Esophagus muscularis mucosa (tissue), 3 donors: ENCODE data around the gene BRINP1.

Source experiments
- POLR2A ChIP-seq: fragments of 450-650 bp; IDR thresholded peaks from one replicate; pipeline ENCODE4 v1.6.1; 2017; ENCODE audit warnings: antibody characterized with exemption, moderate library complexity, mild to moderate bottlenecking, low read depth
- TF ChIP-seq, protein P1 (sequence below), 3 experiments: fragments of 200-600 bp in 2 of 3; fragments of 450-650 bp in 1 of 3; sonication (generic) in 2 of 3; IDR thresholded peaks; one replicate each; pipeline ENCODE4 v1.5.1; 2017 to 2019; ENCODE audit warnings: antibody characterized with exemption in 3 of 3, mild to moderate bottlenecking in 2 of 3, moderate library complexity in 1 of 3

DNA sequence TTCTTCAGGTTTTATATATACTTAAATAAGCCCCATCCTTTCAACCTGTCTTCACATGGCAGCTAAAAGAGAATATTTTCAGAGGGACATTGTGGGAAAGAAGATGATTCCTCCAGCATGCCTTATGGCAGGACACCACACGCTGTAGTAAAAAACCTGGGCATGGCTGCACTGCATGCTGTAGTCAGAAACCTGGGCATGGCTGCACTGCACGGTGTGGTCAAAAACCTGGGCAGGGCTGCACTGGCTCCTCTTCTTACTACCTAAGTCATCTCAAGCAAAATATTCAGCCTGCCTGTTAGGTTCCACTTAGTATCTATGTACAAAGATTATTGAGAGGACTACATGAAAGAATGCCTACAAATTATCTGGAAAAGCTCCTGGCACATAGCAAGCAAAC is 153.6 kb downstream of the BRINP1 start:
- TF ChIP-seq, protein P1, sequence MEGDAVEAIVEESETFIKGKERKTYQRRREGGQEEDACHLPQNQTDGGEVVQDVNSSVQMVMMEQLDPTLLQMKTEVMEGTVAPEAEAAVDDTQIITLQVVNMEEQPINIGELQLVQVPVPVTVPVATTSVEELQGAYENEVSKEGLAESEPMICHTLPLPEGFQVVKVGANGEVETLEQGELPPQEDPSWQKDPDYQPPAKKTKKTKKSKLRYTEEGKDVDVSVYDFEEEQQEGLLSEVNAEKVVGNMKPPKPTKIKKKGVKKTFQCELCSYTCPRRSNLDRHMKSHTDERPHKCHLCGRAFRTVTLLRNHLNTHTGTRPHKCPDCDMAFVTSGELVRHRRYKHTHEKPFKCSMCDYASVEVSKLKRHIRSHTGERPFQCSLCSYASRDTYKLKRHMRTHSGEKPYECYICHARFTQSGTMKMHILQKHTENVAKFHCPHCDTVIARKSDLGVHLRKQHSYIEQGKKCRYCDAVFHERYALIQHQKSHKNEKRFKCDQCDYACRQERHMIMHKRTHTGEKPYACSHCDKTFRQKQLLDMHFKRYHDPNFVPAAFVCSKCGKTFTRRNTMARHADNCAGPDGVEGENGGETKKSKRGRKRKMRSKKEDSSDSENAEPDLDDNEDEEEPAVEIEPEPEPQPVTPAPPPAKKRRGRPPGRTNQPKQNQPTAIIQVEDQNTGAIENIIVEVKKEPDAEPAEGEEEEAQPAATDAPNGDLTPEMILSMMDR (IDR thresholded peaks at IDR 0.05) = no peak
- no peak for TF ChIP-seq POLR2A
